Mucosa of gallbladder (tissue), 1 donor: ENCODE results near the gene MAPRE3. TPM values are rescaled to one million over a fixed set of nuclear protein-coding genes. Genes with fewer than 3 reads are reported as not detected.
"Not testable (repeated sequence)": the region's sequence is repeated elsewhere in the genome, so short reads cannot be mapped to it uniquely, and the experiment has no call there.

Experiments
- DNase-seq: peaks from one replicate; pipeline ENCODE4 v3.0.0-alpha.2; 2020; ENCODE audit warnings: low spot score
- total RNA-seq: library from RNA; stranded (reverse); gene quantifications from one replicate; pipeline ENCODE4 v1.2.1, GENCODE V29; 2021
- donor health status: DM: no; HTN: no; CAD: no.

Gene MAPRE3
- total RNA-seq, 1 donor from 2014 or later, result 25.2 TPM

- no peak for DNase-seq
Measured at GRCh38 chr2:27070653-27071276, 100.3 kb downstream of the MAPRE3 start.

GRCh38 chr2:27071277-27071989, 101.0 kb downstream of the MAPRE3 start, which contains the start of gene OST4:
TSS of gene OST4 (minus strand) at chr2:27071654.
- DNase-seq, result peak; percentile 95

- DNase-seq, result peak; percentile 82
Measured at GRCh38 chr2:27071990-27072830, 101.8 kb downstream of the MAPRE3 start.

GRCh38 chr2:27072920-27073319, 102.5 kb downstream of the MAPRE3 start:
- no peak for DNase-seq

DNA sequence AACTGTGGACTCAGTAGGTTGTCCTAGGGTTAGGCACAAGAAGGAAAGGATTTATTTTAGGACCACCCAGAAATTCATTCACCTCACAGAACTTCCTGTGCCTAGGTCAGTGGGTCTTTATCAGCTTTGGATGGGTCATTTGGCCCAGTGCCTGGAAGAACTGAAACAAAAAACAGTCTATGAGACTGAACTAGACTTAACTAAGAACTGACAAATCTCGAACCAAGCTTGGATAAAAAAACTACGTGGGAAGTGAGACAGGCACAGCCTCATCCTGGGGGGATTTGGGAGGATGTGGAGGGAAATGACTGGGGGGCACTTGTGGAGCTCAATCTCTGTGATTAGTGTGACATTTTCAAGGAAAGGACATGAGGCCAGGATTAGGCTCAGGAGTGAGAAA, 103.3 kb downstream of the MAPRE3 start:
- no peak for DNase-seq

DNA sequence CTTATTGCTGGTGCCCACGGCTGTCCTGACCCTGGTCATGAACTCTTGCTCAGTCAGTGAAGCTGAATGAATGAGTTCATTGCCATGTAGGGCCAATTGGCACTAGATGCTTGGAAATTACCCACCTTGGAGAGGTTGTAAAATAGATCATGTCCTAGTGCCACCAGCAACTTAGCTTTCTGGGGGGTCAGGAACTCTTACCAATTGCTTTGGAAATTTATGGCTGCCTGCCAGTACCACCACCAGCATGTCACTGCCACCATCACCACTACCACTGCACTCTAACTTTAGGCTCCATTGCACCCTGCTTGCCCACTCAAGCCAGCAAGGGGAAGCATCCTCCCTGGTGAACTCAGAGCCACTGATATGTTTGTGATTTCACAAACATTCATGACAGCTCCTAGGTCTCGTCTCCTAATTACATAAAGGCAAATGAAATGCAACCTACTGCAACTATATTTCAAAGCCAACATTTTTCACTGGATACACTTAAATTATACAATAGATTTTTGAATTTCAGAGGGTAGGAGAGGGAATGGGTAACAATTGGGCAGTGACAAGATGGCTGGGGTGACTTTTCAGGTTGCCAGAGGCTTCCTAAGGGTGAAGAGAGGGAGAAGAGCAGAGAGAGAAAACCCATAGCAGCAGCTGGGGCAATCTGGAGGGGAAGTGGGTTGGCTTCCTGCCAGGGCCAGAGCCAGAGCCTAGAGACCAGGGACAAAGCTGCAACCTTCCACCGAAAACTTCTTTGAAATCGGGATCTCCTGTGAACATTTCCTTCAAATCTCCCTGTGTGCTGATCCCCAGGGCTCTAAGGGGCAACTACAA, 104.5 kb downstream of the MAPRE3 start:
- no peak for DNase-seq

GRCh38 chr2:27075566-27075871, 105.1 kb downstream of the MAPRE3 start:
- DNase-seq, result not testable (repeated sequence)

DNA sequence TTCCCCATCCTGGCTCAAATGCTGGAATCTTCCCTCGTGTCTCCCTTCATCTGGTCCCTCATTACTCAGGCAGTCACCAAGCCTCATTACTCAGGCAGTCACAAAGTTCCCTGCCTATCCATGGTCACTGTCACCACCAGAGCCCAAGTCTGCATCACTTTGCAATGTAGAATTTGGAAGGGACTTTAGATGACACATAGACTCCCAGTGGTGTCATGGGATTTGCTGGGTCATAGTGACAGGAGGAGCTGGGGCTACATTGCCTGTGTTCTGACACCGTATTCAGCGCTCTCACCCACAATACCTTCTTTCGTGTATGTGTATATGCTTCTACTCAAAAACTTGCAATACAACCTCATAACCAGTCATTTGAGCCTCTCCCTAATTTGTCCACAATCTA, 105.9 kb downstream of the MAPRE3 start:
- DNase-seq, result no peak

Other genes with a start within 250 kb of the MAPRE3 start
- 33.0 TPM for gene SLC35F6, start 206.4 kb upstream of the MAPRE3 start, total RNA-seq
- 1.3 TPM for gene CENPA, start 184.6 kb upstream of the MAPRE3 start, total RNA-seq
- gene DPYSL5, start 122.5 kb upstream of the MAPRE3 start, total RNA-seq, result 0.26 TPM
- gene TMEM214, start 62.3 kb downstream of the MAPRE3 start, total RNA-seq, result 80.0 TPM
- gene AGBL5, start 81.0 kb downstream of the MAPRE3 start, total RNA-seq, result 27.9 TPM
- gene OST4, start 101.0 kb downstream of the MAPRE3 start, total RNA-seq, result 323 TPM
- gene EMILIN1, start 108.0 kb downstream of the MAPRE3 start, total RNA-seq, result 210 TPM
- gene KHK, start 116.1 kb downstream of the MAPRE3 start, total RNA-seq, result 6.1 TPM
- 1.1 TPM for gene CGREF1, start 148.5 kb downstream of the MAPRE3 start, total RNA-seq
- gene ABHD1, start 153.2 kb downstream of the MAPRE3 start, total RNA-seq, result 0.37 TPM
- 51.3 TPM for gene PREB, start 164.0 kb downstream of the MAPRE3 start, total RNA-seq
- not detected for gene PRR30, start 168.8 kb downstream of the MAPRE3 start, total RNA-seq
- 0.12 TPM for gene TCF23, start 178.4 kb downstream of the MAPRE3 start, total RNA-seq
- gene ATRAID, start 241.4 kb downstream of the MAPRE3 start, total RNA-seq, result 104 TPM
- 24.9 TPM for gene SLC5A6, start 241.6 kb downstream of the MAPRE3 start, total RNA-seq
- gene CAD, start 246.7 kb downstream of the MAPRE3 start, total RNA-seq, result 26.7 TPM